Esophagus squamous epithelium (tissue), 5 donors: ENCODE results near the gene LOXHD1. TPM values are rescaled to one million over a fixed set of nuclear protein-coding genes. Genes with fewer than 3 reads are reported as not detected.

Source experiments
- DNase-seq: peaks from one replicate; lab custom pipeline; 2025; lab: John Stamatoyannopoulos, UW
- H3K27ac ChIP-seq, 4 donors: fragments of 200-600 bp; sonication (generic); one replicate each; pipeline ENCODE4 v1.5.1; 2016 to 2019; ENCODE audit warnings: mild to moderate bottlenecking in 1 of 4
- H3K27me3 ChIP-seq, 4 donors: fragments of 200-600 bp; sonication (generic); 1 replicate in 3 of 4; 2 replicates in 1 of 4; pipeline versions ENCODE4 v1.5.1 to v1.6.0; 2017 to 2021; ENCODE audit warnings: antibody characterized with exemption in 1 of 4
- H3K36me3 ChIP-seq, 3 donors: fragments of 200-600 bp; sonication (generic); one replicate each; pipeline ENCODE4 v1.5.1; 2016 to 2019
- H3K4me1 ChIP-seq, 3 donors: fragments of 200-600 bp; sonication (generic); one replicate each; pipeline ENCODE4 v1.5.1; 2017 to 2019
- H3K4me3 ChIP-seq, 4 donors: fragments of 200-600 bp; sonication (generic); 1 replicate in 3 of 4; 2 replicates in 1 of 4; pipeline ENCODE4 v1.5.1; 2016 to 2019; ENCODE audit warnings: mild to moderate bottlenecking in 2 of 4, moderate library complexity in 1 of 4
- H3K9me3 ChIP-seq, 3 donors: fragments of 200-600 bp; sonication (generic); one replicate each; pipeline ENCODE4 v1.5.1; 2016 to 2019
- POLR2A ChIP-seq, 4 donors: fragments of 450-650 bp; IDR thresholded peaks; one replicate each; pipeline ENCODE4 v1.6.1; 2017; ENCODE audit warnings: antibody characterized with exemption in 4 of 4, mild to moderate bottlenecking in 4 of 4, moderate library complexity in 3 of 4
- WGBS, 2 donors: methylation state at CpG; one replicate each; pipeline ENCODE4 v1.1.5; 2018; 5-methylcytosine and 5-hydroxymethylcytosine counted together
- intact Hi-C: fragments of 100-400 bp; cut with DNase I; formaldehyde crosslinking; loops from one replicate; pipeline ENCODE4 v1.15.0; 2022
- total RNA-seq, 4 donors: library from RNA; depleted of rRNA; stranded (reverse); fragments of >200 nt; gene quantifications; one replicate each; pipeline ENCODE4 v1.1.0, GENCODE V29; 2016
- TF ChIP-seq, protein P1 (sequence below), 6 experiments: fragments of 450-650 bp in 4 of 6; fragments of 200-600 bp in 2 of 6; sonication (generic) in 2 of 6; IDR thresholded peaks; one replicate each; pipeline ENCODE4 v1.5.1; 2016 to 2019; ENCODE audit warnings: antibody characterized with exemption in 6 of 6, mild to moderate bottlenecking in 4 of 6, moderate library complexity in 4 of 6
- donor health status: DM: yes; HTN: yes; CAD: no.

LOXHD1 gene
- total RNA-seq, 4 donors from 2014 or later = 0.19 TPM; not detected in 3

DNA sequence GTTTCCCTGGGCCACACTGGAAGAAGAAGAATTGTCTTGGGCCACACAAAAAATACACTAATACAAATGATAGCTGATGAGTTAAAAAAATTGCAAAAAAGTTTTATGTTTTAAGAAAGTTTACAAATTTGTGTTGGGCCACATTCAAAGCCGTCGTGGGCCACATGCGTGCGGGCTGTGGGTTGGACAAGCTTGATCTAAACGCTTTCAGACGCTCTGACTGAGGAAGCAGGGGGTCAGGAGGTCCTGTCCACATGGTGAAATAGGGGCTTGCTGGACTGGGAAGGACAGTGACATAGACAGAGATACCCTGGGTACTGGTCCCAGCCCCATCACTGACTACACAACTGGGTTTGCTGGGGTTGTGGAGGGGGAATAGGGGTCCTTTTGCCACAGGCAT, 86.4 kb downstream of the LOXHD1 start:
- WGBS, 2 donors = 82 to 85% methylated on average over 6 of the region's 6 CpGs

DNA sequence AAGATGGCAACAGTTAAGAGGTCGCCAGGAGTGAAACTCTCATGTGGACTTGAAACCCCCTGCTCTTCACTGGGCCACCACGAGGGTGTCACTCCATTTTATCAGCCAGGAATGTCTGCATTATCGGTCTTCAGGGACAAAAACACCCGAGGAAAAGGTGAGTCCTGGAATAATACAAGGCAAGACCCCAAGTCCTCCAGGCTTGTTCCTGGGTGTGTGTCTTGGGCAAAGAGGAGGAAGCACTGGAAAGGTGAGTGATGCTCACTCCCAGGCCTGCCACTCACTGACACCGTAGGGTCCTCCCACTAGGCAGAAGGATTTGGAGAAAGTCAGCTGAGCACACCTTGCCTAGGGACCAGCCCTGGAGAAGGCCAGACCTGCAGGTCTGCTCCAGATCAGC, 86.9 kb downstream of the LOXHD1 start:
- no peaks in the 10 kb centered on the region for H3K36me3 ChIP-seq
- DNase-seq = no peak
- peaks cover 0 to 13% (median 0%) of the 10 kb centered on the region in 4 donors for H3K27me3 ChIP-seq
- H3K4me1 ChIP-seq = no peaks in the 10 kb centered on the region
- intact Hi-C loops = no loop called here
- H3K4me3 ChIP-seq = no peak overlapping the region
- TF ChIP-seq POLR2A (IDR thresholded peaks at IDR 0.05) = no peak
- TF ChIP-seq, protein P1, sequence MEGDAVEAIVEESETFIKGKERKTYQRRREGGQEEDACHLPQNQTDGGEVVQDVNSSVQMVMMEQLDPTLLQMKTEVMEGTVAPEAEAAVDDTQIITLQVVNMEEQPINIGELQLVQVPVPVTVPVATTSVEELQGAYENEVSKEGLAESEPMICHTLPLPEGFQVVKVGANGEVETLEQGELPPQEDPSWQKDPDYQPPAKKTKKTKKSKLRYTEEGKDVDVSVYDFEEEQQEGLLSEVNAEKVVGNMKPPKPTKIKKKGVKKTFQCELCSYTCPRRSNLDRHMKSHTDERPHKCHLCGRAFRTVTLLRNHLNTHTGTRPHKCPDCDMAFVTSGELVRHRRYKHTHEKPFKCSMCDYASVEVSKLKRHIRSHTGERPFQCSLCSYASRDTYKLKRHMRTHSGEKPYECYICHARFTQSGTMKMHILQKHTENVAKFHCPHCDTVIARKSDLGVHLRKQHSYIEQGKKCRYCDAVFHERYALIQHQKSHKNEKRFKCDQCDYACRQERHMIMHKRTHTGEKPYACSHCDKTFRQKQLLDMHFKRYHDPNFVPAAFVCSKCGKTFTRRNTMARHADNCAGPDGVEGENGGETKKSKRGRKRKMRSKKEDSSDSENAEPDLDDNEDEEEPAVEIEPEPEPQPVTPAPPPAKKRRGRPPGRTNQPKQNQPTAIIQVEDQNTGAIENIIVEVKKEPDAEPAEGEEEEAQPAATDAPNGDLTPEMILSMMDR (IDR thresholded peaks at IDR 0.05) = no peak
- H3K9me3 ChIP-seq = no peaks in the 10 kb centered on the region
- no peak overlapping the region for H3K27ac ChIP-seq
- 66 to 76% methylated on average over 5 of the region's 5 CpGs for WGBS, 2 donors

More for the DNA sequence above, 86.4 kb downstream of the LOXHD1 start:
- TF ChIP-seq, protein P1 (IDR thresholded peaks at IDR 0.05) = no peak
- TF ChIP-seq POLR2A (IDR thresholded peaks at IDR 0.05) = no peak
- Histone ChIP-seq H3K27ac (no peak overlapping the region), H3K9me3 (no peaks in the 10 kb centered on the region), H3K36me3 (no peaks in the 10 kb centered on the region), H3K27me3 (peaks cover 0 to 9% (median 0%) of the 10 kb centered on the region in 4 donors), H3K4me3 (no peak overlapping the region), H3K4me1 (no peaks in the 10 kb centered on the region)
- intact Hi-C loops = no loop called here
- no peak for DNase-seq

DNA sequence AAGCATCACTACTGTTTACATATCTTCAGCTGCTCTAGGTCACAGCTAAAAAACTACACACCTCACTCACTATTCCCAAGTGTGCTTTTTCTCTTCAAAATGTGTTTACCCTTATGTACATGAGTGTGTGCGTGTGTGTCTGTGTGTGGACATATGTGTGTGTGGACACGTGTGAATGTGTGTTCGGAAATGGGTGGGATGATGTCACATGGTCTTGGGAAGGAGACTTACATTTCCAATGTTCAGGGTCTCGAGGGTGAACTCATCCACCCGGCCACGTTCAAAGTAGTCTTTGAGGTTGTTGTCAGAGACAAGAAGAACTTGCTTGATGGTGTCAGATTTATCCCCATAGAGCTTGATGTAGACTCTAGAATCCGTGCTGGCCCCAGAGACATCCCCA, 87.8 kb downstream of the LOXHD1 start:
- no peaks in the 10 kb centered on the region for H3K9me3 ChIP-seq
- WGBS, 2 donors = 77 to 88% methylated on average over 4 to 7 of the region's 7 CpGs
- no peak overlapping the region for H3K4me3 ChIP-seq
- no peaks in the 10 kb centered on the region for H3K36me3 ChIP-seq
- peaks cover 0 to 18% (median 0%) of the 10 kb centered on the region in 4 donors for H3K27me3 ChIP-seq
- H3K27ac ChIP-seq = no peak overlapping the region
- no peaks in the 10 kb centered on the region for H3K4me1 ChIP-seq
- no peak for DNase-seq
- no peak for TF ChIP-seq POLR2A (IDR thresholded peaks at IDR 0.05)
- TF ChIP-seq, protein P1 (IDR thresholded peaks at IDR 0.05) = no peak
- intact Hi-C loops = no loop called here

DNA sequence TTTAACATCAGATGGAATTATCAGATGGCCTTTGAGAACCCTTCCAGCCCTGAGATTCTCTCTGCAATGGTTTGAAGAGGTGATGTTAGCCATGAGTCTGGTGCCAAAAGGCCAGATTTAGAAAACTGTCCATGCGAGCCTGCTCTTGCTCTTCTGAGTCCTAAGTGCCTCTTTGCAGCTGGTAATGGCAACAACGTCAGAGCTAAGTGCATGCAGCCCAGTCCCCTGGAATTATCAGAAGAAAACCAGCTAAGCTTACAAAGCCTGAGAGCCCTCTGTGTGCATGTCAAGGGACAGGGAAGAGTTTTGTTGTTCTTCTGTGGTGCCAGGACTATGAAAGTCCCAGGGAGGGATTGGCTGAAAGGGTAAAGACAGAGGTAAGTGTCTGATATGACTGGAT, 89.8 kb downstream of the LOXHD1 start:
- no peaks in the 10 kb centered on the region for H3K36me3 ChIP-seq
- intact Hi-C loops = no loop called here
- no peak for DNase-seq
- no peaks in the 10 kb centered on the region for H3K9me3 ChIP-seq
- H3K4me1 ChIP-seq = no peaks in the 10 kb centered on the region
- H3K27ac ChIP-seq = no peak overlapping the region
- WGBS, 2 donors = 71 to 80% methylated on average over 1 to 2 of the region's 2 CpGs
- peaks cover 0 to 27% (median 0%) of the 10 kb centered on the region in 4 donors for H3K27me3 ChIP-seq
- TF ChIP-seq, protein P1 (IDR thresholded peaks at IDR 0.05) = no peak
- TF ChIP-seq POLR2A (IDR thresholded peaks at IDR 0.05) = no peak
- no peak overlapping the region for H3K4me3 ChIP-seq

DNA sequence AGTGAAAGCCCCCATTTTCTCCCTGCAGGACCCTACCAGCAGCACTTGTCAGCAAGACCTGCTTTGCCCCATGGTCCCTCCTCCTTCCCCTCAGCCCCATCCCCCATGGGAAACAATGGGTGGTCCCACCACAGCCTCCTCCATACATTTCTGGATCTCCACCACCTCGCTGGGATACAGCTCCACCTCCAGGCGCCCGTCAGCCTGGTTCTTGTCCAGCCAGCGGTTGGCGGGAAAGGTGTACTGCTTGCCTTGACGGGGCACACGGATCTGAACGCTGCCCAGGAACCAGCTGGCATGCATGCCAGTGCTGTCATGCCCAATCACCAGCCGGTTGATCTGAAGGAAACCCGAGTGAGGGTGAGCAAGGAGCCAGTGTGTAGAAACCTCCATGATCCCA, 90.9 kb downstream of the LOXHD1 start:
- Histone ChIP-seq H3K9me3 (no peaks in the 10 kb centered on the region), H3K4me1 (no peaks in the 10 kb centered on the region), H3K36me3 (no peaks in the 10 kb centered on the region), H3K27me3 (peaks cover 0 to 27% (median 0%) of the 10 kb centered on the region in 4 donors), H3K27ac (no peak overlapping the region), H3K4me3 (no peak overlapping the region)
- DNase-seq = no peak
- WGBS, 2 donors = 78 to 79% methylated on average over 7 to 8 of the region's 10 CpGs
- no peak for TF ChIP-seq POLR2A (IDR thresholded peaks at IDR 0.05)
- TF ChIP-seq, protein P1 (IDR thresholded peaks at IDR 0.05) = no peak
- intact Hi-C loops = no loop called here
